ENCODE measurements around the gene DNAJB12.
"Not testable (repeated sequence)": the region's sequence is repeated elsewhere in the genome, so short reads cannot be mapped to it uniquely, and the experiment has no call there.

Gene DNAJB12

GRCh38 chr10:72310636-72311035, 44.1 kb downstream of the DNAJB12 start:
- H3K27me3 ChIP-seq (ENCODE audit: low read depth, low read length) = no peaks in the 10 kb centered on the region
- H3K4me3 ChIP-seq (ENCODE audit: low read length) = no peak overlapping the region
- H3K9ac ChIP-seq (ENCODE audit: low read length) = no peak overlapping the region
- no peaks in the 10 kb centered on the region for H3K79me2 ChIP-seq (ENCODE audit: low read length)
- no peaks in the 10 kb centered on the region for H3K36me3 ChIP-seq (replicated peaks; ENCODE audit: low read depth, low read length)
- TF ChIP-seq EZH2phosphoT487 (IDR thresholded peaks at IDR 0.05; ENCODE audit: low read depth) = no peak
- TF ChIP-seq, protein P1, sequence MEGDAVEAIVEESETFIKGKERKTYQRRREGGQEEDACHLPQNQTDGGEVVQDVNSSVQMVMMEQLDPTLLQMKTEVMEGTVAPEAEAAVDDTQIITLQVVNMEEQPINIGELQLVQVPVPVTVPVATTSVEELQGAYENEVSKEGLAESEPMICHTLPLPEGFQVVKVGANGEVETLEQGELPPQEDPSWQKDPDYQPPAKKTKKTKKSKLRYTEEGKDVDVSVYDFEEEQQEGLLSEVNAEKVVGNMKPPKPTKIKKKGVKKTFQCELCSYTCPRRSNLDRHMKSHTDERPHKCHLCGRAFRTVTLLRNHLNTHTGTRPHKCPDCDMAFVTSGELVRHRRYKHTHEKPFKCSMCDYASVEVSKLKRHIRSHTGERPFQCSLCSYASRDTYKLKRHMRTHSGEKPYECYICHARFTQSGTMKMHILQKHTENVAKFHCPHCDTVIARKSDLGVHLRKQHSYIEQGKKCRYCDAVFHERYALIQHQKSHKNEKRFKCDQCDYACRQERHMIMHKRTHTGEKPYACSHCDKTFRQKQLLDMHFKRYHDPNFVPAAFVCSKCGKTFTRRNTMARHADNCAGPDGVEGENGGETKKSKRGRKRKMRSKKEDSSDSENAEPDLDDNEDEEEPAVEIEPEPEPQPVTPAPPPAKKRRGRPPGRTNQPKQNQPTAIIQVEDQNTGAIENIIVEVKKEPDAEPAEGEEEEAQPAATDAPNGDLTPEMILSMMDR (IDR thresholded peaks at IDR 0.05; ENCODE audit: low read depth, low read length) = no peak
- H4K20me1 ChIP-seq (ENCODE audit: insufficient read depth, low read length) = no peaks in the 10 kb centered on the region
- H3K4me1 ChIP-seq (ENCODE audit: low read length) = peaks cover under 1% of the 10 kb centered on the region
- no peak overlapping the region for H3K27ac ChIP-seq (ENCODE audit: low read length)
- no peak overlapping the region for H3K4me2 ChIP-seq (ENCODE audit: low read length)
- H2AFZ ChIP-seq (ENCODE audit: low read depth, low read length) = no peak overlapping the region
- H3K9me3 ChIP-seq (ENCODE audit: insufficient read depth, low read length) = no peaks in the 10 kb centered on the region

DNA sequence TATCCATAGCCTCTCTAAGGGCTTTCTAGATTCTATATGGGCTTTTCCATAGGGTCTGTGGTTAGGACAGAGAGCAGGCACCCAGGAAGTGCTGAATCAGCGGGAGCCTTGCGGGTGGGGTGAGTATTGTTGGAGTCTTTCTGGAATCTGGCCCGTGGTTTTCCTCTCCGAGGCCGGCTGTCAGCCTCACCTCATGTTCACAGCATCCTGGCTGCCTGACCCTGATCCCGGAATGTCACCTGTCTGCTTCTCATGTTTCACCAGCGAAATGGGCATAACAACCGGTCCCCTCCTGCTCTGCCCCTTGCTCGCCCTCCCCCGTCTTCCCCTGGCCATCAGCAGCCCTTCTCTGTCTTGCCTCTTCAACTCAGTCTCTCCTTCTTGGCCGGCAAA, 44.5 kb downstream of the DNAJB12 start:
- no peak overlapping the region for H3K4me3 ChIP-seq (ENCODE audit: low read length)
- no peak overlapping the region for H3K4me2 ChIP-seq (ENCODE audit: low read length)
- no peaks in the 10 kb centered on the region for H3K27me3 ChIP-seq (ENCODE audit: low read depth, low read length)
- H3K27ac ChIP-seq (ENCODE audit: low read length) = no peak overlapping the region
- no peaks in the 10 kb centered on the region for H3K9me3 ChIP-seq (ENCODE audit: insufficient read depth, low read length)
- no peaks in the 10 kb centered on the region for H3K79me2 ChIP-seq (ENCODE audit: low read length)
- TF ChIP-seq, protein P1 (IDR thresholded peaks at IDR 0.05; ENCODE audit: low read depth, low read length) = no peak
- TF ChIP-seq EZH2phosphoT487 (IDR thresholded peaks at IDR 0.05; ENCODE audit: low read depth) = no peak
- peaks cover 4% of the 10 kb centered on the region for H3K4me1 ChIP-seq (ENCODE audit: low read length)
- no peak overlapping the region for H3K9ac ChIP-seq (ENCODE audit: low read length)
- H4K20me1 ChIP-seq (ENCODE audit: insufficient read depth, low read length) = no peaks in the 10 kb centered on the region
- no peak overlapping the region for H2AFZ ChIP-seq (ENCODE audit: low read depth, low read length)
- H3K36me3 ChIP-seq (replicated peaks; ENCODE audit: low read depth, low read length) = no peaks in the 10 kb centered on the region

DNA sequence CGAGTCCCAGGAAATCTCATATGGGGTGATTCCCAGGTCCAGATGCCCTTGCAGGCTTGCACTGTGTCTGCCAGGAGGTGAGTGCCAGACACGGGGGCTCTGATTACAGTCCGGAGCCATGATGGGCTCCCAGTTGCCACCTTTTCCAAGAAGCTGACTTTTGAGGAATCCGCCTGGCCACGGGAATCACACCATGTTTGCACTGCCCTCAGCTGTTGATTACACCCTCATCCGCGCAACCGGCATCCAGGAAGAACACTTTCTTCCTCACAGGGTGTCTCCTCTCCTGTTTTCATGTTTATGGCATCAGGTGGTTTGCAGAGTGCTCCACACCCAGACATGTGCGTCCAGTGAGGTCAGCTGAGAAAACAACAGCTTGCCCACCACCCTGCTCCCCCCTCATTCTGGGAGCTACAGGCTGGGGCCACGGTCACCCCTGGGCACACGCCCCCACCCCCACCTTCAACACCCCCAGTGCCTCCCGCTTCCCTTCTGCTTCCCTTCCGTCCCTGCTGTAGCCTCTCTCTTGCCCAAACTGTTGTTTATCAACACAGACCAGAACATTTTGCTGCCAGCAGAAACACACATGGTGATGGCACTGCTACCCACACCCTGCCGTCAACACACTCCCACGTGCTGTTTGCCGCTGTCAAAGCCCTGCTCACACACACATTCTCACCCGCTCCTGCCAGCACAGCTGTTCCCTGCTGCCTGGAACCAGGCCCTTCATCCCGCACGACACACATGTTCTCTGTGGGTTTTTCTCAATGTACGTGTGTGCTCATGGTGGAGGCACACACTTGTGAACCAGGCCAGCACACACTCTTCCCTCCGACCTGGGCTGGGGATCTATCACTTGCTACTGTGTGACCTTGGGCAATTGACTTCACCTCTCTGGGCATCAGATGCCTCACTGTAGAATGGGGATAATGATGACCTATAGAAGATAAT, 45.2 kb downstream of the DNAJB12 start:
- no peak overlapping the region for H2AFZ ChIP-seq (ENCODE audit: low read depth, low read length)
- TF ChIP-seq, protein P1 (IDR thresholded peaks at IDR 0.05; ENCODE audit: low read depth, low read length) = no peak
- no peak for TF ChIP-seq EZH2phosphoT487 (IDR thresholded peaks at IDR 0.05; ENCODE audit: low read depth)
- no peak overlapping the region for H3K4me2 ChIP-seq (ENCODE audit: low read length)
- H3K36me3 ChIP-seq (replicated peaks; ENCODE audit: low read depth, low read length) = no peaks in the 10 kb centered on the region
- peaks cover 7% of the 10 kb centered on the region for H3K4me1 ChIP-seq (ENCODE audit: low read length)
- H3K79me2 ChIP-seq (ENCODE audit: low read length) = no peaks in the 10 kb centered on the region
- H3K9me3 ChIP-seq (ENCODE audit: insufficient read depth, low read length) = no peaks in the 10 kb centered on the region
- H3K27me3 ChIP-seq (ENCODE audit: low read depth, low read length) = no peaks in the 10 kb centered on the region
- H3K4me3 ChIP-seq (ENCODE audit: low read length) = no peak overlapping the region
- H4K20me1 ChIP-seq (ENCODE audit: insufficient read depth, low read length) = no peaks in the 10 kb centered on the region
- no peak overlapping the region for H3K27ac ChIP-seq (ENCODE audit: low read length)
- no peak overlapping the region for H3K9ac ChIP-seq (ENCODE audit: low read length)

GRCh38 chr10:72308320-72308987, 46.3 kb downstream of the DNAJB12 start:
- Histone ChIP-seq H3K9me3 (ENCODE audit: insufficient read depth, low read length) (no peaks in the 10 kb centered on the region), H3K79me2 (ENCODE audit: low read length) (no peaks in the 10 kb centered on the region), H3K36me3 (replicated peaks; ENCODE audit: low read depth, low read length) (no peaks in the 10 kb centered on the region), H3K27me3 (ENCODE audit: low read depth, low read length) (no peaks in the 10 kb centered on the region), H4K20me1 (ENCODE audit: insufficient read depth, low read length) (no peaks in the 10 kb centered on the region), H3K4me2 (ENCODE audit: low read length) (no peak overlapping the region), H3K4me1 (ENCODE audit: low read length) (peaks cover 10% of the 10 kb centered on the region), H2AFZ (ENCODE audit: low read depth, low read length) (no peak overlapping the region), H3K4me3 (ENCODE audit: low read length) (no peak overlapping the region), H3K27ac (ENCODE audit: low read length) (no peak overlapping the region), H3K9ac (ENCODE audit: low read length) (no peak overlapping the region)
- no peak for TF ChIP-seq EZH2phosphoT487 (IDR thresholded peaks at IDR 0.05; ENCODE audit: low read depth)
- TF ChIP-seq, protein P1 (IDR thresholded peaks at IDR 0.05; ENCODE audit: low read depth, low read length) = no peak

- H3K27me3 ChIP-seq (ENCODE audit: low read depth, low read length); H3K4me2 ChIP-seq (ENCODE audit: low read length); H3K27ac ChIP-seq (ENCODE audit: low read length); H3K9me3 ChIP-seq (ENCODE audit: insufficient read depth, low read length); H2AFZ ChIP-seq (ENCODE audit: low read depth, low read length); H3K4me3 ChIP-seq (ENCODE audit: low read length); H3K79me2 ChIP-seq (ENCODE audit: low read length); H3K36me3 ChIP-seq (replicated peaks; ENCODE audit: low read depth, low read length); H4K20me1 ChIP-seq (ENCODE audit: insufficient read depth, low read length); H3K9ac ChIP-seq (ENCODE audit: low read length): not testable (repeated sequence)
- H3K4me1 ChIP-seq (ENCODE audit: low read length) = peaks cover 10% of the 10 kb centered on the region
These were observed 47.0 kb downstream of the DNAJB12 start for GRCh38 chr10:72307711-72308110.

Data from OCI-LY3 (cell line).